EL (cell line): ENCODE data around the gene KRT84.
"Not testable (repeated sequence)": the region's sequence is repeated elsewhere in the genome, so short reads cannot be mapped to it uniquely, and the experiment has no call there.

Experiments
- DNase-seq: peaks from one replicate; pipeline ENCODE4 v3.0.0-alpha.2; 2016

The KRT84 gene

GRCh38 chr12:52358575-52359350 lies 26.7 kb downstream of the KRT84 start:
- DNase-seq = peak; percentile 38

GRCh38 chr12:52356762-52357580 lies 28.5 kb downstream of the KRT84 start:
- DNase-seq = no peak

GRCh38 chr12:52356031-52356761 lies 29.3 kb downstream of the KRT84 start:
- DNase-seq = no peak

- peak; percentile 63 for DNase-seq
Measured at GRCh38 chr12:52355176-52355575, 30.3 kb downstream of the KRT84 start.

GRCh38 chr12:52354200-52354599 lies 31.3 kb downstream of the KRT84 start:
- DNase-seq = no peak

- DNase-seq = no peak
Measured at GRCh38 chr12:52353766-52354165, 31.7 kb downstream of the KRT84 start.

- no peak for DNase-seq
Measured at GRCh38 chr12:52352951-52353350, 32.5 kb downstream of the KRT84 start.

GRCh38 chr12:52351196-52352059 lies 34.0 kb downstream of the KRT84 start:
- DNase-seq = no peak

GRCh38 chr12:52350786-52351185 lies 34.7 kb downstream of the KRT84 start:
- no peak for DNase-seq

GRCh38 chr12:52350021-52350620 lies 35.3 kb downstream of the KRT84 start:
- DNase-seq = no peak

GRCh38 chr12:52349196-52349595 lies 36.3 kb downstream of the KRT84 start:
- DNase-seq = peak; percentile 15

- no peak for DNase-seq
Measured at GRCh38 chr12:52347551-52348510, 37.6 kb downstream of the KRT84 start.

- DNase-seq = no peak
Measured at GRCh38 chr12:52347016-52347415, 38.4 kb downstream of the KRT84 start.

- DNase-seq = no peak
Measured at GRCh38 chr12:52346593-52346992, 38.9 kb downstream of the KRT84 start.

GRCh38 chr12:52345041-52345440 lies 40.4 kb downstream of the KRT84 start:
- not testable (repeated sequence) for DNase-seq

GRCh38 chr12:52344111-52344510 lies 41.3 kb downstream of the KRT84 start:
- DNase-seq = no peak

GRCh38 chr12:52343550-52343949 lies 41.9 kb downstream of the KRT84 start:
- DNase-seq = no peak

- no peak for DNase-seq
Measured at GRCh38 chr12:52342781-52343490, 42.5 kb downstream of the KRT84 start.

- DNase-seq = no peak
Measured at GRCh38 chr12:52341066-52341580, 44.3 kb downstream of the KRT84 start.
